HepG2 (cell line): ENCODE data around the gene CCDC177. TPM values are rescaled to one million over a fixed set of nuclear protein-coding genes. Genes with fewer than 3 reads are reported as not detected.

Source experiments
- ATAC-seq: fragments of 200-7000 bp; cut with Tn5 transposase; 3 replicates; pipeline ENCODE4 v1.9.1; 2020; ENCODE audit warnings: mild to moderate bottlenecking, moderate library complexity
- BruUV-seq: library from RNA; stranded (reverse); fragments of 400-500 nt; replicated peaks from 2 replicates; lab custom pipeline; 2021; lab: Mats Ljungman, UMichigan
- CTCF ChIA-PET: fragments of 300-600 bp; formaldehyde crosslinking; extraction: SDS; loops from one replicate; lab custom pipeline; 2021; ENCODE audit warnings: low total read pairs, inconsistent platforms, low intra/inter-chr PET ratio; lab: Yijun Ruan, JAX
- POLR2A ChIA-PET: fragments of 350-600 bp; sonication (Branson Sonifier 250); formaldehyde crosslinking; loops from one replicate; lab custom pipeline; 2020; ENCODE audit warnings: antibody characterized with exemption, inconsistent platforms; lab: Yijun Ruan, JAX
- DNase-seq: peaks from one replicate; pipeline ENCODE4 v3.0.0-alpha.2; 2015; ENCODE audit warnings: low spot score
- FAIRE-seq: peaks from 3 replicates; lab custom pipeline; 2011; peaks lifted over from hg19 to GRCh38; lab: Jason Lieb, UNC
- H2AFZ ChIP-seq: one replicate; pipeline ENCODE4 v1.6.1; 2011; ENCODE audit warnings: low read length, inconsistent platforms
- H3K27ac ChIP-seq: fragments of 300-600 bp; 3 replicates; pipeline ENCODE4 v1.8.0; 2011; ENCODE audit warnings: mixed run types, mild to moderate bottlenecking, mixed read lengths, low read length, inconsistent platforms; ENCODE audit not compliant: insufficient read depth; ENCODE audit errors: extremely low read length
- H3K27me3 ChIP-seq, 2 experiments: fragments of 200-600 bp in 1 of 2; 2 replicates in 1 of 2; 3 replicates in 1 of 2; pipeline versions ENCODE4 v1.6.0 to v1.8.0; 2011; ENCODE audit warnings: low read length in 2 of 2, mild to moderate bottlenecking in 2 of 2, moderate library complexity in 2 of 2, inconsistent platforms in 1 of 2; ENCODE audit not compliant: insufficient read depth in 2 of 2, control insufficient read depth in 1 of 2
- H3K36me3 ChIP-seq, 2 experiments: fragments of 200-600 bp in 1 of 2; replicated peaks in 1 of 2; 2 replicates in 1 of 2; 3 replicates in 1 of 2; pipeline versions ENCODE4 v1.5.1 to v1.8.0; 2011; ENCODE audit warnings: low read length in 2 of 2, inconsistent platforms in 1 of 2; ENCODE audit not compliant: insufficient read depth in 2 of 2, control insufficient read depth in 1 of 2
- H3K4me1 ChIP-seq: 2 replicates; pipeline ENCODE4 v1.5.1; 2012; ENCODE audit warnings: low read length, inconsistent platforms; ENCODE audit not compliant: insufficient read depth
- H3K4me2 ChIP-seq: 2 replicates; pipeline ENCODE4 v1.6.0; 2011; ENCODE audit warnings: low read depth, low read length, inconsistent platforms
- H3K4me3 ChIP-seq, 3 experiments: fragments of 200-600 bp in 1 of 3; sonication (generic), shearing (Covaris generic) in 1 of 3; replicated peaks in 1 of 3; 2 replicates each; pipeline ENCODE4 v1.5.1; 2011 to 2016; ENCODE audit warnings: low read length in 3 of 3, inconsistent platforms in 2 of 3, low read depth in 2 of 3, mild to moderate bottlenecking in 2 of 3, control low read depth in 1 of 3, mixed read lengths in 1 of 3; ENCODE audit not compliant: insufficient read depth in 1 of 3
- H3K79me2 ChIP-seq: one replicate; pipeline ENCODE4 v1.6.1; 2011; ENCODE audit warnings: low read length, inconsistent platforms; ENCODE audit not compliant: insufficient read depth
- H3K9ac ChIP-seq: 2 replicates; pipeline ENCODE4 v1.6.0; 2011; ENCODE audit warnings: mild to moderate bottlenecking, low read depth, low read length, inconsistent platforms; ENCODE audit not compliant: insufficient read depth
- H3K9me3 ChIP-seq: 2 replicates; pipeline ENCODE4 v1.5.1; 2012; ENCODE audit warnings: mild to moderate bottlenecking, low read length
- H4K20me1 ChIP-seq: 2 replicates; pipeline ENCODE4 v1.6.0; 2011; ENCODE audit warnings: inconsistent platforms, mild to moderate bottlenecking, low read length, moderate library complexity; ENCODE audit not compliant: insufficient read depth
- AGO2 ChIP-seq: fragments of 200-400 bp; formaldehyde crosslinking; optimal IDR thresholded peaks from 2 replicates; pipeline ENCODE3; 2017; ENCODE audit warnings: mild to moderate bottlenecking, low read depth, low read length, moderate library complexity
- EED ChIP-seq: sonication (generic); formaldehyde crosslinking; IDR thresholded peaks from 2 replicates; pipeline ENCODE4 v1.5.0; 2020; ENCODE audit warnings: mild to moderate bottlenecking, missing genetic modification reagents
- HES4 ChIP-seq: sonication (generic); formaldehyde crosslinking; IDR thresholded peaks from 2 replicates; pipeline ENCODE4 v1.9.0; 2021; ENCODE audit warnings: mild to moderate bottlenecking, missing genetic modification reagents, borderline replicate concordance
- MBD4 ChIP-seq: IDR thresholded peaks from 2 replicates; pipeline ENCODE4 v1.6.1; 2012; ENCODE audit warnings: low read length, inconsistent platforms, borderline replicate concordance
- NFIC ChIP-seq: IDR thresholded peaks from 2 replicates; pipeline ENCODE4 v1.6.1; 2012; ENCODE audit warnings: mild to moderate bottlenecking, low read length, inconsistent platforms
- SP2 ChIP-seq: sonication (generic); formaldehyde crosslinking; IDR thresholded peaks from 2 replicates; pipeline ENCODE4 v1.5.1; 2020; ENCODE audit warnings: mild to moderate bottlenecking, missing genetic modification reagents
- ZMYM3 ChIP-seq: sonication (generic); formaldehyde crosslinking; IDR thresholded peaks from 2 replicates; pipeline ENCODE4 v1.5.1; 2020; ENCODE audit warnings: mild to moderate bottlenecking, missing genetic modification reagents
- ZNF143 ChIP-seq: sonication (generic); formaldehyde crosslinking; IDR thresholded peaks from 2 replicates; pipeline ENCODE4 v1.4.0; 2020; ENCODE audit warnings: missing genetic modification reagents
- ZNF841 ChIP-seq: sonication (generic); formaldehyde crosslinking; IDR thresholded peaks from 2 replicates; pipeline ENCODE4 v1.8.1; 2023; ENCODE audit warnings: missing genetic modification reagents, borderline replicate concordance
- whole genome bisulfite sequencing: methylation state at CpG from one replicate; pipeline ENCODE4 v1.1.6; 2017; ENCODE audit warnings: low lambda C conversion rate; 5-methylcytosine and 5-hydroxymethylcytosine counted together
- in situ Hi-C: cut with HindIII; loops from 2 replicates; pipeline ENCODE4 v1.10.0; 2017; ENCODE audit warnings: low pct_unique_long_range_greater_than_20kb; ENCODE audit not compliant: extremely low pct_ligation_motif_present
- intact Hi-C: fragments of 100-400 bp; cut with micrococcal nuclease; formaldehyde crosslinking; loops from one replicate; pipeline ENCODE4 v1.10.0; 2022; ENCODE audit not compliant: unreplicated experiment
- polyA plus RNA-seq, 8 experiments: library from polyadenylated mRNA; depleted of rRNA in 3 of 8; stranded (reverse) in 7 of 8; unstranded in 1 of 8; fragments of >200 nt; fragmentation: Illumina TruSeq in 4 of 8; extraction: Trizol in 4 of 8; gene quantifications; 2 replicates each; pipeline versions ENCODE4 v1.2.1 to v1.2.3, GENCODE V29; 2011 to 2016; ENCODE audit warnings: low read depth in 4 of 8, missing spikeins in 1 of 8, mixed read lengths in 1 of 8; ENCODE audit not compliant: insufficient read depth in 1 of 8
- total RNA-seq, 5 experiments: library from RNA; depleted of rRNA; stranded (reverse); fragments of >200 nt; fragmentation: Illumina TruSeq; extraction: Trizol; gene quantifications; 2 replicates each; pipeline ENCODE4 v1.2.3, GENCODE V29; 2016; ENCODE audit warnings: low read depth in 1 of 5
- TF ChIP-seq, protein P1 (sequence below): sonication (generic); formaldehyde crosslinking; IDR thresholded peaks from 2 replicates; pipeline ENCODE4 v1.9.0; 2022; ENCODE audit warnings: missing genetic modification reagents, mild to moderate bottlenecking, borderline replicate concordance
- TF ChIP-seq, protein P2 (sequence below): sonication (generic); formaldehyde crosslinking; IDR thresholded peaks from 2 replicates; pipeline ENCODE4 v1.5.1; 2020; ENCODE audit warnings: mild to moderate bottlenecking, missing genetic modification reagents, moderate library complexity
- TF ChIP-seq, protein P3 (sequence below): sonication (generic); formaldehyde crosslinking; IDR thresholded peaks from 2 replicates; pipeline ENCODE4 v1.4.0; 2020; ENCODE audit warnings: mild to moderate bottlenecking, missing genetic modification reagents, borderline replicate concordance
- TF ChIP-seq, protein P4 (sequence below): sonication (generic); formaldehyde crosslinking; IDR thresholded peaks from 2 replicates; pipeline ENCODE4 v1.4.0; 2020; ENCODE audit warnings: missing genetic modification reagents

The CCDC177 gene
- total and polyA plus RNA-seq, 2 of the 13 experiments (the other 11 are each of a cell fraction or from before 2014, with no cell fraction given): not detected

DNA sequence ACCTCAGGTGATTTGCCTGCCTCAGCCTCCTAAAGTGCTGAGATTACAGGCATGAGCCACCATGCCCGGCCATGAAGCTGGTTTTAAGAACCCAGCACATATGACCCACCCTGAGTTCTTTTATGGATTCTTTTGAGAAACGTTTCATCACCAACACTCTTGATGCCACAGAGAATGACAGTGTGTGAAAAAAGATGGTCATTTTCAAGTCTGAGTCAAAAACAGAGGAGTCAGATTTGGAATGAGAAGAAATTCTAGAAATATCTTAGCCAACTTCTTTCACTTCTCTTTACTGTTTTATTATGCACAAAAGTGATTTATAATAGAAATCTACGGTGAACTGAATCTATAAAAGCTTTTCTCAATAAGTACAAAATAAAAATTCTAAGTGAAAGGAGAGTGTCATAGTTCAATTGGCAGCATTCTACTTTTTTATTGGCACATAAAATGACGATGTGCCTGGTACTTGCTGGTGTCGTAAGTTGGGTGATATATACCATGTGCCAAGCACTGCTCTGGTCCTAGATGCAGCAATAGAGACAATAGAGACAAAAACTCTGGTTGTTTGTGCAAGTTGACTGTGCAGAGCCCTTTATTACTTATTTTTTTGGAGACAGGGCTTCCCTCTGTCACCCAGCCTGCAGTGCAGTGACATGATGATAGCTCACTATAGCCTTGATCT, 33.9 kb downstream of the CCDC177 start:
- no peak for ATAC-seq
- no peak overlapping the region for H3K27ac ChIP-seq
- WGBS: 33% methylated on average over 5 of the region's 5 CpGs
- no peak overlapping the region for H3K4me3 ChIP-seq
- FAIRE-seq: no peak
- H4K20me1 ChIP-seq: no peaks in the 10 kb centered on the region
- no peaks in the 10 kb centered on the region for H3K9me3 ChIP-seq
- CTCF ChIA-PET: interaction anchor here (0.6 kb wide), 1 partner anchor 308 kb away, joined by 3 read pairs; no protein-coding TSS in a partner anchor
- H2AFZ ChIP-seq: no peak overlapping the region
- H3K4me1 ChIP-seq: no peaks in the 10 kb centered on the region
- intact Hi-C loops: no loop called here
- H3K4me2 ChIP-seq: no peak overlapping the region
- no TSS peak for BruUV-seq
- H3K79me2 ChIP-seq: no peaks in the 10 kb centered on the region
- POLR2A ChIA-PET: no interaction called here
- no peak overlapping the region for H3K9ac ChIP-seq
- in situ Hi-C loops: no loop called here
- H3K36me3 ChIP-seq: no peaks in the 10 kb centered on the region
- no peak for DNase-seq
- H3K27me3 ChIP-seq: peaks cover 2 to 19% of the 10 kb centered on the region in 2 experiments; a peak in 4 of 5 replicates
- TF ChIP-seq, protein P1, sequence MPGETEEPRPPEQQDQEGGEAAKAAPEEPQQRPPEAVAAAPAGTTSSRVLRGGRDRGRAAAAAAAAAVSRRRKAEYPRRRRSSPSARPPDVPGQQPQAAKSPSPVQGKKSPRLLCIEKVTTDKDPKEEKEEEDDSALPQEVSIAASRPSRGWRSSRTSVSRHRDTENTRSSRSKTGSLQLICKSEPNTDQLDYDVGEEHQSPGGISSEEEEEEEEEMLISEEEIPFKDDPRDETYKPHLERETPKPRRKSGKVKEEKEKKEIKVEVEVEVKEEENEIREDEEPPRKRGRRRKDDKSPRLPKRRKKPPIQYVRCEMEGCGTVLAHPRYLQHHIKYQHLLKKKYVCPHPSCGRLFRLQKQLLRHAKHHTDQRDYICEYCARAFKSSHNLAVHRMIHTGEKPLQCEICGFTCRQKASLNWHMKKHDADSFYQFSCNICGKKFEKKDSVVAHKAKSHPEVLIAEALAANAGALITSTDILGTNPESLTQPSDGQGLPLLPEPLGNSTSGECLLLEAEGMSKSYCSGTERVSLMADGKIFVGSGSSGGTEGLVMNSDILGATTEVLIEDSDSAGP (CRISPR knock-in tag): no peak
- TF ChIP-seq, protein P2, sequence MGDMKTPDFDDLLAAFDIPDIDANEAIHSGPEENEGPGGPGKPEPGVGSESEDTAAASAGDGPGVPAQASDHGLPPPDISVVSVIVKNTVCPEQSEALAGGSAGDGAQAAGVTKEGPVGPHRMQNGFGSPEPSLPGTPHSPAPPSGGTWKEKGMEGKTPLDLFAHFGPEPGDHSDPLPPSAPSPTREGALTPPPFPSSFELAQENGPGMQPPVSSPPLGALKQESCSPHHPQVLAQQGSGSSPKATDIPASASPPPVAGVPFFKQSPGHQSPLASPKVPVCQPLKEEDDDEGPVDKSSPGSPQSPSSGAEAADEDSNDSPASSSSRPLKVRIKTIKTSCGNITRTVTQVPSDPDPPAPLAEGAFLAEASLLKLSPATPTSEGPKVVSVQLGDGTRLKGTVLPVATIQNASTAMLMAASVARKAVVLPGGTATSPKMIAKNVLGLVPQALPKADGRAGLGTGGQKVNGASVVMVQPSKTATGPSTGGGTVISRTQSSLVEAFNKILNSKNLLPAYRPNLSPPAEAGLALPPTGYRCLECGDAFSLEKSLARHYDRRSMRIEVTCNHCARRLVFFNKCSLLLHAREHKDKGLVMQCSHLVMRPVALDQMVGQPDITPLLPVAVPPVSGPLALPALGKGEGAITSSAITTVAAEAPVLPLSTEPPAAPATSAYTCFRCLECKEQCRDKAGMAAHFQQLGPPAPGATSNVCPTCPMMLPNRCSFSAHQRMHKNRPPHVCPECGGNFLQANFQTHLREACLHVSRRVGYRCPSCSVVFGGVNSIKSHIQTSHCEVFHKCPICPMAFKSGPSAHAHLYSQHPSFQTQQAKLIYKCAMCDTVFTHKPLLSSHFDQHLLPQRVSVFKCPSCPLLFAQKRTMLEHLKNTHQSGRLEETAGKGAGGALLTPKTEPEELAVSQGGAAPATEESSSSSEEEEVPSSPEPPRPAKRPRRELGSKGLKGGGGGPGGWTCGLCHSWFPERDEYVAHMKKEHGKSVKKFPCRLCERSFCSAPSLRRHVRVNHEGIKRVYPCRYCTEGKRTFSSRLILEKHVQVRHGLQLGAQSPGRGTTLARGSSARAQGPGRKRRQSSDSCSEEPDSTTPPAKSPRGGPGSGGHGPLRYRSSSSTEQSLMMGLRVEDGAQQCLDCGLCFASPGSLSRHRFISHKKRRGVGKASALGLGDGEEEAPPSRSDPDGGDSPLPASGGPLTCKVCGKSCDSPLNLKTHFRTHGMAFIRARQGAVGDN (CRISPR knock-in tag): no peak
- no peak for TF ChIP-seq NFIC
- no peak for TF ChIP-seq ZNF143 (CRISPR knock-in tag)
- no peak for TF ChIP-seq SP2
- TF ChIP-seq, protein P3, sequence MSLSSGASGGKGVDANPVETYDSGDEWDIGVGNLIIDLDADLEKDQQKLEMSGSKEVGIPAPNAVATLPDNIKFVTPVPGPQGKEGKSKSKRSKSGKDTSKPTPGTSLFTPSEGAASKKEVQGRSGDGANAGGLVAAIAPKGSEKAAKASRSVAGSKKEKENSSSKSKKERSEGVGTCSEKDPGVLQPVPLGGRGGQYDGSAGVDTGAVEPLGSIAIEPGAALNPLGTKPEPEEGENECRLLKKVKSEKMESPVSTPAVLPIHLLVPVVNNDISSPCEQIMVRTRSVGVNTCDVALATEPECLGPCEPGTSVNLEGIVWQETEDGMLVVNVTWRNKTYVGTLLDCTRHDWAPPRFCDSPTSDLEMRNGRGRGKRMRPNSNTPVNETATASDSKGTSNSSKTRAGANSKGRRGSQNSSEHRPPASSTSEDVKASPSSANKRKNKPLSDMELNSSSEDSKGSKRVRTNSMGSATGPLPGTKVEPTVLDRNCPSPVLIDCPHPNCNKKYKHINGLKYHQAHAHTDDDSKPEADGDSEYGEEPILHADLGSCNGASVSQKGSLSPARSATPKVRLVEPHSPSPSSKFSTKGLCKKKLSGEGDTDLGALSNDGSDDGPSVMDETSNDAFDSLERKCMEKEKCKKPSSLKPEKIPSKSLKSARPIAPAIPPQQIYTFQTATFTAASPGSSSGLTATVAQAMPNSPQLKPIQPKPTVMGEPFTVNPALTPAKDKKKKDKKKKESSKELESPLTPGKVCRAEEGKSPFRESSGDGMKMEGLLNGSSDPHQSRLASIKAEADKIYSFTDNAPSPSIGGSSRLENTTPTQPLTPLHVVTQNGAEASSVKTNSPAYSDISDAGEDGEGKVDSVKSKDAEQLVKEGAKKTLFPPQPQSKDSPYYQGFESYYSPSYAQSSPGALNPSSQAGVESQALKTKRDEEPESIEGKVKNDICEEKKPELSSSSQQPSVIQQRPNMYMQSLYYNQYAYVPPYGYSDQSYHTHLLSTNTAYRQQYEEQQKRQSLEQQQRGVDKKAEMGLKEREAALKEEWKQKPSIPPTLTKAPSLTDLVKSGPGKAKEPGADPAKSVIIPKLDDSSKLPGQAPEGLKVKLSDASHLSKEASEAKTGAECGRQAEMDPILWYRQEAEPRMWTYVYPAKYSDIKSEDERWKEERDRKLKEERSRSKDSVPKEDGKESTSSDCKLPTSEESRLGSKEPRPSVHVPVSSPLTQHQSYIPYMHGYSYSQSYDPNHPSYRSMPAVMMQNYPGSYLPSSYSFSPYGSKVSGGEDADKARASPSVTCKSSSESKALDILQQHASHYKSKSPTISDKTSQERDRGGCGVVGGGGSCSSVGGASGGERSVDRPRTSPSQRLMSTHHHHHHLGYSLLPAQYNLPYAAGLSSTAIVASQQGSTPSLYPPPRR (CRISPR knock-in tag): no peak
- no peak for TF ChIP-seq HES4 (CRISPR knock-in tag)
- TF ChIP-seq ZMYM3: no peak
- TF ChIP-seq, protein P4, sequence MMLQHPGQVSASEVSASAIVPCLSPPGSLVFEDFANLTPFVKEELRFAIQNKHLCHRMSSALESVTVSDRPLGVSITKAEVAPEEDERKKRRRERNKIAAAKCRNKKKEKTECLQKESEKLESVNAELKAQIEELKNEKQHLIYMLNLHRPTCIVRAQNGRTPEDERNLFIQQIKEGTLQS (CRISPR knock-in tag): no peak
- no peak for TF ChIP-seq ZNF841 (CRISPR knock-in tag)
- TF ChIP-seq EED (CRISPR knock-in tag): no peak
- no peak for TF ChIP-seq MBD4
- TF ChIP-seq AGO2: no peak
